ENCODE data around the gene TNK2. TPM values are rescaled to one million over a fixed set of nuclear protein-coding genes. Genes with fewer than 3 reads are reported as not detected.

TNK2 gene
- total and polyA plus RNA-seq, 2 of the 8 experiments (the other 6 are each of a cell fraction or from before 2014, with no cell fraction given), result 10.4 to 33.9 TPM

- Histone ChIP-seq H3K4me2 (ENCODE audit: insufficient read depth in 1 of 2, low read depth in 2 of 2, low read length in 2 of 2) (no peak overlapping the region), H4K91ac (replicated peaks; ENCODE audit: insufficient read length, low read length) (no peak overlapping the region), H3K79me1 (ENCODE audit: low read depth, low read length) (peaks cover 6% of the 10 kb centered on the region; the same call in 1 of the 2 replicates), H2BK5ac (ENCODE audit: low read depth, low read length) (no peak overlapping the region), H3K9ac (replicated peaks in 1 of 4; ENCODE audit: extremely low read depth in 1 of 4, low read depth in 3 of 4, low read length in 3 of 4) (no peak overlapping the region), H3K27ac (ENCODE audit: low read depth, low read length) (no peak overlapping the region), H2AK5ac (ENCODE audit: low read depth, low read length) (no peak overlapping the region), H2AFZ (ENCODE audit: low read length) (no peak overlapping the region), H4K20me1 (replicated peaks in 1 of 2; ENCODE audit: control insufficient read depth in 1 of 2, insufficient read depth in 2 of 2, low read length in 2 of 2) (peaks cover 4 to 13% of the 10 kb centered on the region in 2 experiments), H3K18ac (ENCODE audit: extremely low read depth, low read length) (no peak overlapping the region; the same call in 1 of the 2 replicates), H3K23ac (ENCODE audit: insufficient read length) (no peak overlapping the region), H2BK12ac (ENCODE audit: low read depth, low read length) (no peak overlapping the region), H4K8ac (ENCODE audit: extremely low read depth, insufficient read depth, low read length) (no peak overlapping the region), H3K14ac (ENCODE audit: insufficient read length) (no peak overlapping the region), H3K9me3 (ENCODE audit: insufficient read depth in 2 of 2, low read depth in 1 of 2, low read length in 1 of 2) (no peaks in the 10 kb centered on the region), H3K4me3 (ENCODE audit: extremely low read depth in 1 of 4, insufficient read depth in 2 of 4, low read depth in 3 of 4, low read length in 4 of 4) (no peak overlapping the region), H3K4me1 (replicated peaks in 1 of 4; ENCODE audit: control insufficient read depth in 3 of 4, insufficient read depth in 4 of 4, low read length in 3 of 4) (peaks cover 4 to 37% (median 20%) of the 10 kb centered on the region in 4 experiments), H3K56ac (replicated peaks; ENCODE audit: insufficient read length, low read depth, low read length) (no peak overlapping the region), H3K36me3 (ENCODE audit: control insufficient read depth in 2 of 4, insufficient read depth in 4 of 4, low read length in 3 of 4) (no peaks in the 10 kb centered on the region), H2BK120ac (replicated peaks; ENCODE audit: low read depth, low read length) (no peak overlapping the region), H2BK15ac (ENCODE audit: low read length) (no peak overlapping the region), H3K23me2 (ENCODE audit: low read depth, low read length) (peaks cover 13% of the 10 kb centered on the region; the same call in 1 of the 2 replicates), H4K5ac (ENCODE audit: insufficient read length, low read depth, low read length) (no peak overlapping the region), H3K79me2 (ENCODE audit: control insufficient read depth in 1 of 2, insufficient read depth in 2 of 2, low read length in 2 of 2) (peaks cover 0 to 3% of the 10 kb centered on the region in 2 experiments; a peak in 1 of 4 replicates), H3K27me3 (replicated peaks in 1 of 4; ENCODE audit: control insufficient read depth in 3 of 4, extremely low read depth in 1 of 4, insufficient read depth in 3 of 4, low read length in 3 of 4) (no peaks in the 10 kb centered on the region), H3K4ac (replicated peaks; ENCODE audit: insufficient read length, low read depth, low read length) (no peak overlapping the region), H2BK20ac (ENCODE audit: low read length) (no peak overlapping the region)
- 96% methylated on average over 4 of the region's 4 CpGs; no CpG with 5 or more reads in 1 of the 2 experiments for WGBS, 2 experiments (ENCODE audit: extremely low coverage in 1 of 2, insufficient coverage in 1 of 2, insufficient read length in 1 of 2, insufficient replicate concordance in 2 of 2, low coverage in 1 of 2, low lambda C conversion rate in 2 of 2, missing lambda C conversion rate in 1 of 2)
- POLR2A ChIA-PET (ENCODE audit: partially characterized antibody), result interaction anchor here (1.8 kb wide), 2 partner anchors 14 to 21 kb away, joined by 7 to 10 read pairs; partner anchors contain the start of gene TNK2
- FAIRE-seq (no peak), DNase-seq (ENCODE audit: low read depth in 1 of 2, low spot score in 2 of 2) (no peak)
- CTCF ChIA-PET (ENCODE audit: partially characterized antibody), result interaction anchor here (0.6 to 23.1 kb wide), 12 partner anchors 9 to 1683 kb away, joined by 3 to 499 read pairs (median 12); partner anchors contain the start of gene TNK2
- TF ChIP-seq FOSL1 (IDR thresholded peaks at IDR 0.05; ENCODE audit: insufficient read depth, low read depth, low read length) (no peak), RNF2 (IDR thresholded peaks at IDR 0.05; ENCODE audit: borderline replicate concordance, low read depth, low read length, missing control alignments, poor library complexity, severe bottlenecking) (no peak), E2F6 (IDR thresholded peaks at IDR 0.05) (no peak), BACH1 (IDR thresholded peaks at IDR 0.05; ENCODE audit: low read length) (no peak), SP1 (IDR thresholded peaks at IDR 0.05; ENCODE audit: low read depth, low read length) (no peak), NANOG (IDR thresholded peaks at IDR 0.05; ENCODE audit: insufficient read depth, low read depth, low read length, poor library complexity, severe bottlenecking) (no peak), RFX5 (IDR thresholded peaks at IDR 0.05; ENCODE audit: borderline replicate concordance, low read depth, low read length) (no peak), SP2 (IDR thresholded peaks at IDR 0.05; ENCODE audit: low read length) (no peak), ASH2L (IDR thresholded peaks at IDR 0.05; ENCODE audit: low read length) (no peak), NRF1 (IDR thresholded peaks at IDR 0.05; ENCODE audit: low read depth, low read length) (no peak), GABPA (IDR thresholded peaks at IDR 0.05; ENCODE audit: borderline replicate concordance, insufficient read depth, low read length) (no peak), CBX8 (IDR thresholded peaks at IDR 0.05; ENCODE audit: borderline replicate concordance, low read depth, low read length) (no peak)
Observed at GRCh38 chr3:195893516-195893915, 14.8 kb downstream of the TNK2 start.
